HG02610 (cell line): ENCODE results near the gene MRPS2.
A peak's percentile ranks its signal among the peaks of the same experiment; 100 is the strongest.
"Not testable (repeated sequence)": the region's sequence is repeated elsewhere in the genome, so short reads cannot be mapped to it uniquely, and the experiment has no call there.

ENCODE experiments used
- ATAC-seq: cut with Tn5 transposase; IDR thresholded peaks from one replicate; pipeline ENCODE4 v1.9.1; 2021; ENCODE audit warnings: mild to moderate bottlenecking, moderate library complexity; ENCODE audit not compliant: unreplicated experiment

Gene MRPS2

DNA sequence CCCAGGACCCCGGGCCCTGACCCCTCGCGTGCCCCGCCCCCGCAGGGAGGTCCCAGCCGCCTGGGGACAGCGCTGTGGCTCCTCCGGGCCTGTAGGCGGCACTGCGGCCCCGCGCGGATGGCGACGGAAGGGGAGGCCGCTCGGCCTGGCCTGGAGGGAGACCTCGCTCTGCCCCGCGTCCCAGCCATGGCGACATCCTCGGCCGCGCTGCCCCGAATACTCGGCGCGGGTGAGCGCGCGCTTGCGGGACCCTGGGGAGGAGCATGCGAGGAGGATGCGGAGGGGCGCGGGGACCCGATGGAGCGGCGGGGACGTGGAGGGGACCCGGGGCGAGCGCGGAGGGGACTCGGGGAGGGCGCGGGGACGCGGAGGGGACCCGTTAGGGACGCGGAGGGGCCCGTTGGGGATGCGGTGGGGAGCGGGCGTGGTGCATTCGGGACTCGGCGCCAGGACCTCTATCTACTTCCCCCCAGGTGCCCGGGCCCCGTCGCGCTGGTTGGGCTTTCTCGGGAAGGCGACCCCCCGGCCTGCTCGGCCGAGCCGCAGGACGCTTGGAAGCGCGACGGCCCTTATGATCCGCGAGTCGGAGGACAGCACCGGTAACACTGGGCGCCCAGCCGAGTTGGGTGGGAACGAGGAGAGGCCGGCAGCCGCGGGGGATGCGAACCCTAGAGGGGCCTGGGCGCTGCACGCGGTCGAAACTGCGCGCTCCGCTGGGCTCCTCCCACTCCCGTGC is at the start of gene MRPS2:
Gene MRPS2, plus strand, starts transcription at position 158 of the 736 bp plus-strand sequence. Its CDS starts 29 bp downstream, at position 187.
- ATAC-seq = peak; percentile 82

DNA sequence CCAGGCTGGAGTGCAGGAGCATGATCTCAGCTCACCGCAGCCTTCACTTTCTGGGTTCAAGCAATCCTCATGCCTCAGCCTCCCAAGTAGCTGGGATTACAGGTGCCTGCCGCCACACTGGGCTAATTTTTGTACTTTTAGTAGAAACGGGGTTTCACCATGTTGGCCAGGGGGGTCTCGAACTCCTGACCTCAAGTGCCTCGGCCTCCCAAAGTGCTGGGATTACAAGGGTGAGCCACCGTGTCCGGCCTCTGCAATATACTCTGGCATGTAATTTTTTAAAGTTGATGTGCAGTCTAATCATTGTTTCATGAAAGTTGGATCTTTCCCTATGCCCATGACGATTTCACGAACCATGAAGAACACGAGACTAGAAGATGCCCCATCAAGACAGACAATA is 49.5 kb upstream of the MRPS2 start:
- ATAC-seq = no peak

DNA sequence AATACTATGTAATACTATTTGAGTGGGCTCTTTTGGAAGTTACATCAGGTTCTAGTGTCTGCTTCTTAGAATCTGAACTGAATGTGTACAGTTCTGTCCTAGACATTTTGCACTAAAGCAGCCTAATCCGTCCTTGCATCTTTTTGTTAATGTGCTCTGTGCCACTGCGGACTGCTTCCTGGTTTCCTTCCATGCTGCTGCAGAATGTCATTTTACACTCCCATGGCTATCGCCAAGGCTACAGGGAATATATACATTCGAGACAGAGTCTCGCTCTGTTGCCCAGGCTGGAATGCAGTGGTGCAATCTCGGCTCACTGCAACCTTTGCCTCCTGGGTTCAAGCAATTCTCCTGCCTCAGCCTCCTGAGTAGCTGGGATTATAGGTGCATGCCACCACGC is 48.6 kb upstream of the MRPS2 start:
- not testable (repeated sequence) for ATAC-seq

DNA sequence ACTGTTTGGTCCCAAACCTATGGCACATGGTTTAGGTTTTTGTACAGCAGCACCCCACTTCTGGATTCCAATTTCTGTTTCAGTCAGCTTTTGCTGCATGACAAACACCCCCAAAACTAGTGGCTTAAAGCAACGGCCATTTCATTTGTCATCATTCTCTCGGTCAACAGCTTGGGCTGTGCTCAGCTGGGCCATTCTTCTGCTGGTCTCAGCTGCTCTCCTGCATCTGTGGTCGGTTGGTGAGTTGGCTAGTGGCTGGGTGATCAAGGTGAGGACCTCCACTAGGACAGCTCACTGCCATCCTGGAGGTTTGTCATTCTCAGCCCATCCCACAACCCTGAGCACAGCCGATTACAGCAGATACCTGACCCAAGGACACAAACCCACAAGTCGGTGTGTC is 45.7 kb upstream of the MRPS2 start:
- ATAC-seq = no peak

DNA sequence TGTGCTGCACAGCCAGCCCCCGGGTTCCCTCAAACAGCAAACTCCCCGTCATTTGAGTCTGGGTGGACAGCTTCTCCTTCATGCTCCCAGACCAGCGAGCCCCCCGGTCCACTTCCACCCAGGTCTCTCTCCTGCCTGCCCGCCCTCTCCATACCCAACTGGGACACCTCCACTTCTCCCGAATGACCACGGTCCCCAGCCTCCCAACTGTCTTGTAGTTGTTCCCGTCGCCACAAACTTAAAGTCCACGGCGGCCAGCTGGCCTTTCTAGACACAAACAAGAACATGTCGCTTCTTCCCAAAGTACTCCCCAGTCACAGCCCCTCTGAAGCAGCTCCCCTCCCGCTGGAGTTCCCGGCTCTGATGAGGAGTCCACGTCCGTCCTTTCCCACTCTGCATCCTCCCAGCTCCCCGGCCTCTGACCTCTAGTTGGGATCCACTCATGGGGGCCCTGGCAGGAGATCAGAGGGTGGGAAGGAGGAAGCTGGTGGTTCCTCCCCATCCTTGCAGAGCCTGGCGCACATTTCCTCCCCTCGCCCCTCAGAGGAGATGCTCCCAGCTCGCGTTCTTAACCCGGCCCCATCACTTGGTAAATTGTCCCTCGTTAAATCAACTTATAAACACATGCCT is 45.0 kb upstream of the MRPS2 start:
- ATAC-seq = no peak

DNA sequence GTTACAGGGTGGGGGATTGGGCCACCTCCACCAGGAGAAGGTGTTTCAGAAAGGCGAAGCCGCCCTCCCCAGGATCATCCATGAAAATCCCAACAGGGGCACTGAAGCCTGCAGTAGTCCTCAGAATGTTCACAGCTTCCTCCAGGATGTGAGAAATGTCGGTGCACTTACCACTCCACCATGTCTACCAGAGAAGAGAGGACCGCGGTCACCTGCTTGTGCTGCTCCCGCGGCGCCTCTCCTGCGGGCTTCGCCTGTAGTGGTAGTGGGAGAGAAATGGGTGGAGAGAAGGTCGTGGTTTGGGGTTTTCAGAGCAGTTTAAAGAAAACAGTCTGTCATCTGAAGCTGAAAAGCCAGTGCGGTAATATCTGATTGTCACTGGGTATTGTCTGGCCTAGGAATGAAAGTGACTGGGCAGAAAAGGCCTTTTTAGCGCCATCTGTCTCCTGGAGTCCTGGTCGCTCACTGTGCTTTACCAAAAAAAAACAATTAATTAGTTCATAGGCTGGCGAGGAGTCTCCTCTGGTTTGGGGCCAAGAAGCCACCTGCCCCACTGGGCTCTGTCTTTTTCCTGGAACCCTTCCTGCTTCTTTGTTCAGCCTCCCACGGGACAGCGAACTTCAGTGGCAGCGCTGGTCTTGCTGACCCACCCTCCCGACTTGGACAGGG is 43.9 kb upstream of the MRPS2 start:
- no peak for ATAC-seq

DNA sequence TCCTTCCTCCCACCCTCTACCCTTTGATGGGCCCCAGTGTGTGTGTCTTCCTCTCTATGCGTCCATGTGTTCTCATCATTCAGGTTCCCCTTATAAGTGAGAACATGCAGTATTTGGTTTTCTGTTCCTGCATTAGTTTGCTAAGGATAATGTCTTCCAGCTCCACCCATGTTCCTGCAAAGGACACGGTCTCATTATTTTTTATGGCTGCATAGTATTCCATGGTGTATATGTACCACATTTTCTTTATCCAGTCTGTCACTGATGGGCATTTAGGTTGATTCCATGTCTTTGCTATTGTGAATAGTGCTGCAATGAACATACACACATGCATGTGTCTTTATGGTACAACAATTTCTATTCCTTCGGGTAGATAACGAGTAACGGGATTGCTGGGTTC is 42.0 kb upstream of the MRPS2 start:
- ATAC-seq = not testable (repeated sequence)

DNA sequence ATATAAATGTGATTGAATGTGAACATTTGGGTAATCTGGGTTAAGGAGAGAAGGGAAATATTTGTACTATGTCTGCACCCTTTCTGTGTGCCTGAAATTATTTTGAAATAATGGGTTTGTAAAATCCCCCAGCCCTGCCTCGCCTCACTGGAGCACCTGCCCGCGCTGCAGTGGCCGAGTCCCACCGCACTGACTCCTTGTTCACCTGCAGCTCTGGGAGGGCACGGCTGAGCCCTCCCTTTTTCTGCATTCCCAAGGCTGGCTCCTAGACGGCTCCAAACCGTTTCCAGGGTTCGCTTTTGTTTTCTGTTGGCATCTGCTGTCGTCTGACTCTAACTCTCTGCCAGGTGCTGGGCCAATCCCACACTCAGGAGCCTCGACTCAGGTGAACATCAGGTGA is 38.5 kb upstream of the MRPS2 start:
- ATAC-seq = no peak

DNA sequence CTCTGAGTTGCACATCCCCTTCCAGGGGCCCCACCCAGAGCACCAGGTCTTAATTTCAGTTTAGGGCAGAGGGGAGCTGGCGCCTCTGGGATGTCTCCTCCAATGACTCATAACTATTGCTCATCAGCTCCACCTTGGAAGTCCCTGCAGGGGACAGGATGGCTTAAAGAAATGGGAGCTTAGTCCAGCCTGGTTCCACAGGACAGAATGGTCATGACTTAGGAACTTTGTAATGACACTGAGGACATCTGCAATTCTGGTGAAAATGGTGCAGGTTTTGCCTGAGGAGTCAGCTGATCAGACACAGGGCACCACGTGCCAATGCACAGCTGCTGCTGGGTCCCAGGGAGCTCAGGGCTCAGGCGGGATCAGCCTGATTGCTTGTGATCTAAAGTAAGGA is 37.3 kb upstream of the MRPS2 start:
- no peak for ATAC-seq

DNA sequence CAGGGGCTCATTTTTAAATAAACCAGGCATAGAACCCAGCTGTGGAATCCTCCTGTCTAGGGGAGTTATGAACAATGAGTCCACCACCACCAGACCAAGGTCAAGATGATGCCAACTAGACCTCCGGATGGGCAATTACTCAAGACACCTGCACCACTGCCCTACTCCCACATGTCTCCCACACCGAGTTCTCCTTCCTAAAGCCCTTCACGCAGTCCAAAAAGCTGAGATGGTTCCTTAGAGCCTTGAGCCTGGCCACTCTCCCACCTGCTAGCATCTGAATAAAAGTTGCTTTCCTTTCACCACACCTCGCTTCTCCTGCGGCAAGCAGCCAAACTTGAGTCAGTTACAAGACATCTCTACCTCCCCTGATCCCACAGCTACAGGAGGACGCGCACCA is 36.3 kb upstream of the MRPS2 start:
- no peak for ATAC-seq

DNA sequence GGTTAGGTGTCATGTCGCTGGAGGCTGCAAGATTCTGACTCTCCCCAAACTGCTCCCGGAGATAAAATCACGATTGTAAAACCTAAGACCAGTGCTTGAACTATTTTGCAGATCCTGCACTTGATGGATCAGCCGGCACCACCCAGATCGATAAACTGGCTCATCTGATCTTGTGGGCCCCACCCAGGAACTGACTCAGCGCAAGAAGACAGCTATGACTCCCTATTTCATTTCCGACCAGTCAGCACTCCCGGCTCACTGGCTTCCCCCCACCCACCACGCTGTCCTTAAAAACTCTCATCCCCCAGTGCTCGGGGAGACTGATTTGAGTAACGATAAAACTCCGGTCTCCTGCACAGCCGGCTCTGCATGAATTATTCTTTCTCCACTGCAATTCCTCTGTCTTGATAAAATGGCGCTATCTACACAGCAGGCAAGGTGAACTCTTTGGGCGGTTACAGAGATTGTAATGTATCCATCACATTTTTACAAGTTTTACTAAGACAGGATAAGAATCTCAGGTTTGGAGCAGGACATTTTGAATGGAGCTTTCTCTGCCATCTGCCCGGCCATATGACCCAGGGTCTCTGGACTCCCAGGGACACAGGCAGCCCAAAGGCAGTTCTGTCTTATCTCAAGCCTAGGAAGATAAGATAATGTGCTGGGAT is 31.5 kb upstream of the MRPS2 start:
- no peak for ATAC-seq

DNA sequence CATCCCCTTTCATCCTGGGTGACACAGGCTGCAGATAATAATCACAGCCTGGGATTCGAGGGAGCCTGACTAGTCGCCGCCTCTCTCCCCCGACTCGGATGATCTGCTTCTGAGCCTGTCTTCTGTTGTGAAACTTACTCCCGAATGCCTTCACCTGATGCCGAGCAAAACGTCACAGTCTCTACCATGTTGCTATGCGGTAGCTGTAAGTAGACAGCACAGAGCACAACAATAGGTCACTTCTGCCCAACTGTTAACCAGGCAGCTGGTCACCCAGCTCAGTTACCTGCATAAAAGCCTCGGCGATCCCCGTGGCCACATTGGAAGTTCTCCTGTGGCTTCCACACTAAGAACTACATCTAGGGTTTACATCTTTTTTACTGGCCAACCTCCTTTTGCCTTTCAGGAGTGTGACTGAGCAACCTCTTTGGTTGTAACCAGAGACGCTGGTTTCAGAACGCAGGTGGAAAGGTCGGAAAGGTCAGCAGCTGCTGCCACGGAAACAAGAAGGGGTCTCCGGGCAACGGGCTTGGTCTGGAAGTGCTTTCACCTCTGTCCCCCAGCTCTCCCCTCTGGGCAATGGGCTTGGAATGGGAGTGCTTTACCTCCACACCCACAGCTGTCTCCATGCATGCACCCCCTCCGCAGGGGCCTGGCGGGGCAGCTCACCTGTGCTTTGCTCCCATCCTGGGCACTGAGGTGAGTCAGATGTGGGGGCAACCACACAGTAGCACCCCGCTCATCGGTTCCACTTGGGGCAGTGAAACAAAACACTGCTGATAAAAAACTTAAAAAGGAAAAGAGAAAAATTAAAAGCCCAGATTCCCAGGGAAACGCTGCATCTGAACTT is 28.5 kb upstream of the MRPS2 start:
- no peak for ATAC-seq

DNA sequence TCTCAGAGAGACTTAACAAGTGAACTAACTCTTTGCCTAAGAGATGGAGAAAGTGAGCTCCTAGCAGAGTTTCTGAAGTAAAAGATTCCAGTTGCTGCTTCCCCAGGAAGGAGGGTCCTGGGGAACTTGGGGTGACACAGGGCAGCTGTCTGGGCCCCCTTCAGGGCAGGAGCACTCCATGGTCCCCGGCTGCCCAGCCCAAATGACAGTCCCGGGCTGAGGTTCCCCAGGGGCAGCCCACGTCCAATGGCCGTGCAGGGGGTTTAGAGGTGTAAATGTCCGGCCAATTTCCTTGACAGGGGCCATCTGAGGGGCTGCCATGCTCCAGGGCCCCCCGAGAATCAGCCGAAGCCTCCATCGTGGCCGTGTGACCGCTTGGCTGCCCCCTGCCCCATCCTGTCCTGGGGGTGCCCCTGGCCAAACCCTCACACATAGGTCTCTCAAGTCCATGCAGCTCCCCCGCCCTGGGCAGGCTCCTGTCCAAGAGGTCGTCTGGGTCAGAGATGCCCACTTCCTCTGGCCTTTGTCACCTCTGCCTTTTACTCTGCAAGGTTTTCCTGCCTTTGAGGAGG is 26.4 kb upstream of the MRPS2 start:
- ATAC-seq = no peak

DNA sequence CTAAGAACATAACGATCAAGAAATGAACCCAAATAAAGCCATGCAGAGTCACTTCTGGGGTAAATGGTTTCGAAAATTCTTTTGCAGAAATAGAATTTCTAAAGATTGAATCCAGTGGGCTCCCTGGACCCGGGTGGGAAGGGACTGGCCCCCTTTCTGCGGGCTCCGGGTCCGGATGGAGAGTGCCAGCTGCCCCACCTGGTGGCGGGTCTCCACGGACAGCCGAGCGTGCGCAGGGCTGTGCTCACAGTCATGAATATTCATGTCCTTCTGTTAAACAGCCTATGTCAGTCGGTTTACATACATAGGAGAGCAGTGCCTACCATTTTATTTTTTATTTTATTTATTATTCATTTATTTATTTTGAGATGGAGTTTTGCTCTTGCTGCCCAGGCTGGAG is 25.6 kb upstream of the MRPS2 start:
- no peak for ATAC-seq

DNA sequence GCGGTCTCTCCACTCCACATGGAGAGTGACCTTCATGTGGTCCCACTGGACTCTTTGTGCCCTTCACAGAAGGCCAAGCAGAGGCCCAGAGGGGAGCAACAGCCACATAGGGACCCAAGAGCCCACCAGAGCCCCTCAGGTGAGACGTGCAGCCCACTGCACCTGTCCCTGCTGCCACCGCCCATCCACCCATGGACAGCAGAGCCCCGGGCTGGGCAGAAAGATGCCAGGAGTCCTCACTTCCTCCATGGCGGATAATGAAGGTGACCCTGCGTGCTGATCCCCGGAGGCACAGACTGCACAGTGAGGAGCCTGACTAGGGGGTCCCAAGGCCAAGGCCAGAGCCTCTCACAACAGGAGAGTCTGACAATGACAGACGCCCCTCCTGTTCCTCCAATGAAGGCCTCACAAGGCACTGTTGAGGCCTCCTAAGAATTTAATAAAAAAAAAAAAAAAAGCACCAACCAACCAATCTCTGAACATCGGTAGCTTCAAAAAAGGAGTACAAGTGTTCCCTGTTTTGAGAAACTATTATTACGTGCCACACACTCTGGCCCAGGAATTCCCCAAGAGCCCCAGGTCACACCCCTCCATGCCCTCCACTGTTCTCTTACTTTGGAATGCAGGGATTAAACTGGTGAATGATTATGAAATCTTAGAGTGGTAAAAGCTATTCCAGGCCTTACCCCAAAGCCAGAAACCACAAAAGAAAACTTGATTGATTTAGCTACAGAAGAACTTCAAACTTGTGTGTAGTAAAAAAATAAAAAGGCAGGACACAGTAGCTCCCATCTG is 23.7 kb upstream of the MRPS2 start:
- no peak for ATAC-seq

DNA sequence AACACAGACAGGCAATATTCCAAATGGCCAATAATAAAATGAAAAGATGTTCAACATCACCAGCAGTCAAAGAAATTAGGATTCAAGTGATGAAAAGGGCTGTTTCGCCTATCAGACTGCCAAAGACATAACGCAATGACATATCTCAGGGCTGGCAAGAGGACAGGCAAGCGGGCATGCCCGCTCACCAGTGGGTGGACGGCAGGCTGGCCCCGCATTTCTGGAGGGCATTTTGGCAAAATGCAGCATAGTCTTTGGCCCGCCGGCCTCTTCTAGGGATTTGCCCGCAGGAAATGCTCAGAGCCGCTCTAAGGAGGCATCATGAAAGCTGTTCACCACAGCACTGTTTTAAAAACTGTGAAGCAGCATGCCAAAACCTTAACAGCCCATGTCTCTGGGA is 22.3 kb upstream of the MRPS2 start:
- ATAC-seq = no peak

DNA sequence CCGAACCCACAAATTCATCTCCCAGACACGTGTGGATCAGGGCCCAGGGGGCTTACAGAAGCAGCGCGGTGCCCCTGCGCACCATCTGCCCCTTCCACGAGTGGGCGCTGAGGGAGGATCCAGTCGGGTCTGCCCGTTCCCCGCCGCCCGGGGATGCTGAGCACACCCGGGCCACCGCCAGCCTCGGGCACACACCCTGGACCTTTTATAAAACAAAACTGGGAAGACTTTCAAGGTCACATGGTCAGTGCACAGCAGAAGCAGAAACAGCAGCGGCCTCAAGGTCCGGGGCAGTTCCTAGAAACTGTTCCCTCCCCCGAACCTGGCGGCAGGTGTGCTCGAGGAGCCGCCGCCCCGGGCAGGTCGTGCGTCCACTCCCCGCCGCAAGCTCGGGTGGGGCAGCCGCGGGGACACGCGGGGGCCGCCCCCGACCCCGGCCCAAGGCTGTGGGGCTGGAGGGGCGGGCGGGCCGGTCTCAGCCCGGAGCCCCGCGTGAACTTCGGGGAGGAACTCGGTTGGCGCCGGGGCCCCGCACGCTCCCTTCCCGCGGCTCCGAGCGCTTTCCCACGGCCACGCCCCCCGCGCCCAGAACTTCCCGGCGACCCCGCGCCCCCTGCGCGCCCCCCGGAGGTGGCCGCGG is 21.5 kb upstream of the MRPS2 start:
- no peak for ATAC-seq

DNA sequence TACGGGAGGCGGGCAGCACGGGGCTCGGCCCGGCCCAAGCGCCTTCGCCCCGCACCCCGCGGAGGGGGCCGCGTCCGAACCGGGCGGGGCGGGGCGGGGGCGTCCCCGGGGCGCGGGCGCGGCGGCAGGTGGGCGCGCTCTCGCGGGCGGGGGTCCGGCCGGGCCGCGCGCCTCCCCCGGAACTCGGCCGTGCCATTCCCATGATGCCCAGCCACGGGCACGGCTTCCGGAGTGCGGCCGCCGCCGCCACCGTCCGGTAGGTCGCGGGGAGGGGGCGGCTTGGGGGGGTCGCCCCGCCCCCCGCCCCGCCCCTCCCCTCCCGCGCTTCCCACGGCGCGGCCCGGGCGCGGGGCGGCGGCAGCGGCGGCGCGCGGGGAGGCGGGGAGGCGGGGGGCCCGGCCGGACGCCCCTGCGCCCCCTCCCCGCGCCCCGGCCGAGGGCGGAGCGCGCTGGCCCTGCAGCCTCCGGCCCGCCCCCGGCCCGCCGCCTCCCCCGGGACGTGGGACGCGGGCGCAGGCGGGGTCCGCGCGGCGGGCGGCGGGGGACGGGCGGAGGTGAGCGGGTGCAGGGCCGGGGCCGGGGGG is 20.9 kb upstream of the MRPS2 start, which contains the start of gene PPP1R26:
Gene PPP1R26, plus strand, starts transcription at position 314 of the 584 bp plus-strand sequence. CDS start 4,729 bp downstream, outside the sequence.
- no peak for ATAC-seq
